NOMO-1 treated with DMSO at 0.1 percent for 48 hours (cell line): Measurements from ENCODE around the gene CUEDC1.
A peak's percentile ranks its signal among the peaks of the same experiment; 100 is the strongest.

ENCODE experiments used
- DNase-seq: peaks from one replicate; lab custom pipeline; 2025; ENCODE audit not compliant: unreplicated experiment; lab: John Stamatoyannopoulos, UW

The CUEDC1 gene

GRCh38 chr17:57899391-57899790, 55.8 kb downstream of the CUEDC1 start:
- DNase-seq, result no peak

GRCh38 chr17:57898487-57899311, 56.5 kb downstream of the CUEDC1 start:
- no peak for DNase-seq

GRCh38 chr17:57895382-57896060, 59.7 kb downstream of the CUEDC1 start:
- no peak for DNase-seq

- no peak for DNase-seq
These were observed 60.4 kb downstream of the CUEDC1 start for GRCh38 chr17:57894848-57895247.

GRCh38 chr17:57892820-57893595, 62.2 kb downstream of the CUEDC1 start:
- peak; percentile 98 for DNase-seq

- DNase-seq, result peak; percentile 64
These were observed 62.9 kb downstream of the CUEDC1 start for GRCh38 chr17:57892146-57892819.

GRCh38 chr17:57890857-57891232, 64.4 kb downstream of the CUEDC1 start:
- no peak for DNase-seq

GRCh38 chr17:57889892-57890856, 65.0 kb downstream of the CUEDC1 start:
- DNase-seq, result no peak

GRCh38 chr17:57889252-57889651, 66.0 kb downstream of the CUEDC1 start:
- DNase-seq, result no peak

GRCh38 chr17:57888311-57889216, 66.6 kb downstream of the CUEDC1 start:
- no peak for DNase-seq

- DNase-seq, result no peak
These were observed 68.1 kb downstream of the CUEDC1 start for GRCh38 chr17:57887161-57887560.

- DNase-seq, result no peak
These were observed 69.2 kb downstream of the CUEDC1 start for GRCh38 chr17:57886020-57886419.

GRCh38 chr17:57885148-57885915, 69.9 kb downstream of the CUEDC1 start:
- DNase-seq, result no peak

GRCh38 chr17:57881783-57882351, 73.3 kb downstream of the CUEDC1 start:
- no peak for DNase-seq

- DNase-seq, result no peak
These were observed 74.1 kb downstream of the CUEDC1 start for GRCh38 chr17:57881143-57881542.

- no peak for DNase-seq
These were observed 75.1 kb downstream of the CUEDC1 start for GRCh38 chr17:57880086-57880456.

- no peak for DNase-seq
These were observed 75.7 kb downstream of the CUEDC1 start for GRCh38 chr17:57879437-57880085.
